GM19468 (cell line): ENCODE measurements around the gene TMIGD1.
A peak's percentile ranks its signal among the peaks of the same experiment; 100 is the strongest.

ENCODE experiments used
- ATAC-seq: cut with Tn5 transposase; IDR thresholded peaks from one replicate; pipeline ENCODE4 v1.9.1; 2021; ENCODE audit warnings: mild to moderate bottlenecking, moderate library complexity, moderate number of reproducible peaks; ENCODE audit not compliant: unreplicated experiment; ENCODE audit errors: extremely low read depth

TMIGD1 gene, protein sequence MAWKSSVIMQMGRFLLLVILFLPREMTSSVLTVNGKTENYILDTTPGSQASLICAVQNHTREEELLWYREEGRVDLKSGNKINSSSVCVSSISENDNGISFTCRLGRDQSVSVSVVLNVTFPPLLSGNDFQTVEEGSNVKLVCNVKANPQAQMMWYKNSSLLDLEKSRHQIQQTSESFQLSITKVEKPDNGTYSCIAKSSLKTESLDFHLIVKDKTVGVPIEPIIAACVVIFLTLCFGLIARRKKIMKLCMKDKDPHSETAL

DNA sequence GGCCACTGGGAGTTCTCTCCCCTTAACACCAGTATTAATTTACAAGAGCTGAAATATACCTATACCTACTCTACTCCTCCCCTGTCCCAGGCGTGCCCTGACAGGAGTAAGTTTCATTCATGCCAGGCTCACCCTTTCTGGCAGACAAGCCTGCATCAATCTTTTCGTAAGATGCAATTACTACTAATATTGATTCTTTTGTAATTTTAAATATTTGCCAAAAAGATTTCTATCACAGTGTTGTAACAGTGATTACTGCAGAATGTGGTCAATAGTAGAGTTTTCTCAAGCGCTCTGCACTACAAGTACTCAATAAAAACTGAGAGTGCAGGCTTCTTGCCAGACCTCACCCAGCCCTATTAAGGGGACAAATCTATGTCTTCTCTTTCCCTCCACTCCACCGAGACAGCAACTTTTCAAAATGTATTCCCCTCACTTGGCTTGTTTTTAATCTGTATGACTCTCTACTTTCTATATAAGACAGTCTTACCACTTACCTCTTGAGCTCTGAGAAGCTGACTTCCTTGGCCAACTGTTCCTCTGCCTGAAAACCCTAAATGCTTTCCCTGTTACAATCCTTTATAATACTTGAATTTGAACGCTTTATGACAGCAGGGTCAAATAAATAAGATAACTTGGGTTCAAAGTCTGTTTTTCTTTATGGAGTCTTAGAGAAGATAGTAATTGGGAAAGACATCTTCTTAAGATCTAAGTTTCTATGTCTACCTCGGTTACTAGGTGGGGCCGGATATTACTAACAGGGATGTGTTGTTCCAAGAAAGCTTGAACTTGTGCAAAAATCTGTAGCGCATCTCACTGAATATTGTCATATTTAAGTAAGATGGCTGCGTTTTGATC is at the start of gene TMIGD1:
Gene TMIGD1, minus strand, starts transcription at position 555 of the 858 bp plus-strand sequence. CDS start 1,924 bp downstream, outside the sequence.
- ATAC-seq, result no peak

DNA sequence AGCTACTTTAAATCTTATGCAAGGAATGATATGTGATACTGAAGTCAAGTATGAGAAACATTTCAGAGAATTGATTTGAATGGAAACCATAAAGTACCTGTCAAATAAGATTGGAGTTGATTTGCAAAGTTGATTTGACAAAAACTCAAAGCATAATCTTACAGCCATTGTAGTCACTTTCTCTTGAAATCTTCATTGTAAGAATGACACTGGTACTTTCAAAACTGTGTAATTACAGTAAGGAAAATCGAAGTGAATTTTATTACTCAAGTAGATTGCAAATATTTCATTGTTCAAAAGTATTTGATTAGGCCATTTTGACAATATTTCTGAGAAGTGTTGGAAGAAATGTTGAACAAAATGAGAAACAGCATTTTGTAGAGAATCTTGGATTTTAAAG is 48.5 kb upstream of the TMIGD1 start:
- no peak for ATAC-seq

DNA sequence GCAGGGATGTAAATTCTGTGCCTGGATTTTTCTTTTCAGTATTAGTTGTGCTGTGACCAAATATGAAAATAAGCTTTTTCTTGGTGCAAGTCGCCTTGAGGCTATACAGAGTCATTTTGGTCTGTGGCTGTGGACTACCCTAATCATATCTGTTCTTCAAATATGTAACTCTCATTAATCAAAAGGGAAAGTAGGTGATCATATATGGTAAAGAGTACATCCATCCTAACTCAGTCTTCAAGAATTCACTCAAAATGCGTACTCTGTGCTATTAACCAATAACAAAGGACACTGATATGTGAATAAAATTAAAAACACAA is 47.4 kb upstream of the TMIGD1 start:
- ATAC-seq, result no peak

DNA sequence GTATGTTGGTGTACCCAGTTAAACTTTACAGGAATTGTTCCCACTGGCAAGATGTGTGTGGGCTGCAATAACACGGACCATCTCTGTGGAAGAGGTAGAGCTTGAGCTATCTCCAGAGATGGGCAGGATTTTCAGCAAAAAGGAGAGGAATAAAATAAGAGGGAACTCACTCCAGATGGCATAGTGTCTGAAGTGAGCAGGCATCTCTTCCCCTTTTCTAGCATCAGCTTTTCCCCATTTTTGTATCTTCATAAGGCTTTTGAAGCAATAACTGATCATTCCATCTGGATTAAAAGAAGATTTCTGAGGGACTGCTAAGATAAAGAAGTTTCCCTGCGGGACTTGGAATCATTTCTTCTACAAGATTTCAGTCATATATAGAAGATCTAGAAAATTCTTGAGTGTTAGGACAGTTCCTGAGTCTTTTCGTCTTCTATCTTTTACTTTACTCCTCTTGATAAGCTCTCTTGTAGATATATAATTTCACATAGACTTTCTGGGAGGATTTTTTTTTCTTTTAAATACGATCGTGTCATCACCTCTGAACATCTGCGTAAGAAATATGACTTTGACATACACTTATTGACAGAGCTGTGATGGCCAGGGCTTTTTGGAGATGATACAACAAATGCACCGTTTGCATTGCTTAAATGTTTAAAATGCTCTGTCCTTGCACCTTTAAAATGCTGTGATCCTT is 46.9 kb upstream of the TMIGD1 start:
- ATAC-seq, result no peak

DNA sequence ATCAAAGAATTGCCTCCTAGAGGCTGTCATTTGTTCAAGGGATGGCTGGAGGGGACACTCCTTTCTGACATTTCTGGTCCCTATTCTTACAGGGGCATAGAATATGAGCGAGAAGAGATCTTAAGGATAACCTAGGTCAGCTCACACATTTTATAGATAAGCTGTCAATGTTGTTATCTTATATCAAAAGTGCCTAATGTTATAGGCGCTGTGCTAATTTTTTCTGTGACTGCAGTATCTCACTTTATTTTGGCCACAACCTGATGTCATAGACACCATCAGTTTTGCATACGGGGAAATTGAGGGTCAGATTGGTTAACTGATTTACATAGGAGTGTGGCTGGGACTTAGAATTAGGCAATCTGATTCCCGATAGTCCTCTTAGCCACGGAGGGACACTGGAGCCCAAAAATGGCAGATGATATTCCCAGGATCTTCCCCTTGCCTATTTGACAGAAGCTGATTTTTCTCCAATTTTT is 46.1 kb upstream of the TMIGD1 start:
- ATAC-seq, result no peak

DNA sequence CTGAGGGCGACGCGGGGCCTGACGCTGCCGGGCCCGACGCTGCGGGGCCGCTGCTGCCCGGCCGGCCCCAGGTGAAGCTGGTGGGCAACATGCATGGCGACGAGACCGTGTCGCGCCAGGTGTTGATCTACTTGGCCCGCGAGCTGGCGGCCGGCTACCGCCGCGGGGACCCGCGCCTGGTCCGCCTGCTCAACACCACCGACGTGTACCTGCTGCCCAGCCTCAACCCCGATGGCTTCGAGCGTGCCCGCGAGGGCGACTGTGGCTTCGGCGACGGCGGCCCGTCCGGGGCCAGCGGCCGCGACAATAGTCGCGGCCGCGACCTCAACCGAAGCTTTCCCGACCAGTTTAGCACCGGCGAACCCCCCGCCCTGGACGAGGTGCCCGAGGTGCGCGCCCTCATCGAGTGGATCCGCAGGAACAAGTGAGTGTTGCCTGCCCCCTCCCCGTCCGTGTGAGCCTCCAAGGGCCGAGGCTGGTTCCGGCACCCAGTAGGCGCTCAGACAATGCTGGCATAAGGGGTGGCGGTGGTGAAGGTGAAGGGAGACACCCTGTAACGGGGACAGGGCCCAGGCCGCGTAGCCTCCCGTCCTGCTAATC is 45.5 kb upstream of the TMIGD1 start:
- ATAC-seq, result no peak

DNA sequence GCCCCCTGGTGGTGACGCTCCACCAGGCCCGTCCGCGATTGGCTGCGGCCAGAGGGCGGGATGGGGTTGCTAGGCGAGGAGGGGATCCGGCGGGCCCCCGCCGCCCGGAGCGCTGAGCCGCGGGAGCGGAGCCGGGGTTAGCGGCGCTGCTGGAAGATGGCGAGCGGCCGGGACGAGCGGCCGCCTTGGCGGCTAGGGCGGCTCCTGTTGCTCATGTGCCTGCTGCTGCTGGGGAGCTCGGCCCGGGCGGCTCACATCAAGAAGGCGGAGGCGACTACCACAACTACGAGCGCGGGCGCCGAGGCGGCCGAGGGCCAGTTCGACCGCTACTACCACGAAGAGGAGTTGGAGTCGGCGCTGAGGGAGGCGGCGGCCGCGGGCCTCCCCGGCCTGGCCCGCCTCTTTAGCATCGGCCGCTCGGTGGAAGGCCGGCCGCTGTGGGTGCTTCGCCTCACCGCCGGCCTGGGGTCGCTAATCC is 45.0 kb upstream of the TMIGD1 start, which contains the start of gene CPD:
Gene CPD, plus strand, starts transcription at position 103 of the 478 bp plus-strand sequence. Its CDS starts 54 bp downstream, at position 157.
- ATAC-seq, result peak; percentile 69

DNA sequence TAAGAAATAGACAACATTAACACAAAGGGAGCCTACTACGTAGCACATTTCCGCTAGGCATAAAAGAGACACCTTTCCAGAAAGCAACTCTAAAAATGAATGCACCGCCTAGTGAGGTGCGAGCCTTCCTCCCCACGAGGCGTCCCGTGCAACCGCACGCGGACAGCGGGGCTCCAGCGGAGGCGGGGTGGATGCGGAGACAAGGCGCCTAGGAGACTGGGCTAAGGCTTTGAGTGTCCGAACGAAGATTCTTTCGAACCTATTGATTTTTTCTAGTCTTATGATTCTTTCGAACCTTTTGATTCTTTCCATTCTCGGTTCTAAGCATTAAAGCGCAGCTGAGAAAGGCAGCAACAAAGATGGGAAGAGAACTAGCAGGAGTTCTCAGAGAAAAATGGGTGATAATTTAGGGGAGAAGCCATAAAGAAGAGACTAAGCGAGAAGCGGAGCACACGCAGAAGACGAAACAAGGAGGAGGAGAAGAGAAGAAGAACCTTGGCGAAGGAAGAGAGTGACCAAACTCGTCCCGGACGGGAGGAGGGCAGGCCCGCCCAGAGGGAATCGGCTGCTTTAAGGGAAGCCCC is 44.5 kb upstream of the TMIGD1 start:
- ATAC-seq, result no peak

DNA sequence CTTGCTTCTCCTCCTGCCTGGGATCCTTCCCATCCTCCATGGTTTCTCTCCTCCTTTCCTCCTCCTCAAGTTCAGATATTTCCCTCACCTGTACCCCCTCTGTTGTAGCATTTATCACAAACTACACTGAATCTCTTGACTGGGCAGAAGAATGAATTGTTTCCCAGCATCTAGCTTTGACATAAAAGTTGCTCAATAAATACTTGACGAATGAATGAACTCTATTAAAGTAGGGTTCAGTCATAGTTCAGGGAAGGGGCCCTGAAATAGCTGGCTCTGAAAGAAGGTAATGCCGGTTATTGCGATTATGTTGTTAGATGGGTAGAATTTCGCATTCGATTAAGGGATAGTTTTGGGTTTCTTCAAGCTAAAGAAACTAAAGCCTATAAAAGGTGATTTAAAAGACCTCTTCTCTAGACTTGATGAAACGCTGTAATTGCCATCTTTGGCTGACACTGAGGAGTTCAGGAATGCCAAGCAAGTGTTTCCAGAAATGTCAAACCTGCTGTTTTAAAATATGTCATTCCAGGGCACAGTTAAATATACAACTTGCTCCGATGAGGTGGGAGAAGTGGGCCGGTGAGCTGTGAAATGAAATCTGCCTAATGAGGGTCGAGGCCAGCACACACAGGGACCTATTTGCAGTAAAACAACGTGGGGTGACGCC is 43.9 kb upstream of the TMIGD1 start:
- no peak for ATAC-seq

DNA sequence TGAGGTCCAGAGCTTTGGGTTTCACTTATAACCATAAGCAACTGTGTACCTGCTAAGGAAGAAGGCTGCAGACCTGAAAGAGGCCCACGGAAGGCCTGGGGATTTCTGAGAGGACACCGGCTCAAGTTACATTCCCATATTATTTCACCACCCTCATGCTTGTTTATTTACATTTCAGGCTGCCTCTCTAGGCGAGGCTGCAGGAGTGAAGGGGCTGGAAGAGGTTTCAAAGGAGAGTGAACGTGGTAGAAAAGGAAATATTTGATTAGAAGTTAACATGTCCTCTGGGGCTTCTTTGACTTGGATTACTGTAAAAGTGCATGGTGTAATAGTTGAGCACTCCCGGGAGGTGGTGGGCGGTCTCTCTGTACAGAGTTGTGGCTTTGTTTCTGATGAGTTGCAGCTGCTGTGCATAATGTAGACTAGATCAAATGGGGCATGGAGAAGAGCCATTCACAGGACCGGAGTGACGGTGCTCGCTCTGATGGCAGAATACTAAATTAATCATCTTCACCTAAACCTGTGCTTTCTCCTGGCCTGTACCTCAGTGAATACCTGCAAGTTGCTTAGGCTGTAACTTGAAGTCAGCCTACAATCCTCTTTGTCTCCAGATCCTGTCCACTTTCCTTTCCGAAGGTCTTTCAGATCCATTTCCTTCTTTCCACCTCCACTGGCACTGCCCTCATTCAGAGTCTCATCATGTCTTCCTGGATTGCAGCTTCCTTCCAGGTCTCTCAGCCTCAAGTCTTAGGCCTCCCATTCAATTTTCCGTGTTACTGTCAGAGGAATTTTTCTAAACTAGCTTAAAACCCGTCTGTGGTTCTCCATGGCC is 43.0 kb upstream of the TMIGD1 start:
- ATAC-seq, result no peak

DNA sequence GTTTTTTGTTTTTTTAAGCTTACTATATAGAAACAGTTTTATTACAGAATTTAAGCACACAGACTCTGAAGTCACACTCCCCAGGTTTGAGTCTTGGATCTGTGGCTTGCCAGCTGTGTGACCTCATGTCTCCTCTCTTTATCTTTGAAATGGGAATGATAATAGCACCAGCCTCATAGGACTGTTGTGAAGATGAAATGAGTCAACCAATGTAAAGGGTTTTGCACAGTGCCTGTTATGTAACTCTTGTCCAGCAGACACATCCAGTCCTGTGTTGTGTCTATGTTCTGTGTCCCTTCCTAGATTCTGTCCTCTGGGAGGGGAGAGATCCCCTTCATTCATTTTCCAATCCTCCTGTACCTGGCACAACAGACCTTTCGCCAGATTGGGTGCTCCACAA is 41.8 kb upstream of the TMIGD1 start:
- ATAC-seq, result no peak

DNA sequence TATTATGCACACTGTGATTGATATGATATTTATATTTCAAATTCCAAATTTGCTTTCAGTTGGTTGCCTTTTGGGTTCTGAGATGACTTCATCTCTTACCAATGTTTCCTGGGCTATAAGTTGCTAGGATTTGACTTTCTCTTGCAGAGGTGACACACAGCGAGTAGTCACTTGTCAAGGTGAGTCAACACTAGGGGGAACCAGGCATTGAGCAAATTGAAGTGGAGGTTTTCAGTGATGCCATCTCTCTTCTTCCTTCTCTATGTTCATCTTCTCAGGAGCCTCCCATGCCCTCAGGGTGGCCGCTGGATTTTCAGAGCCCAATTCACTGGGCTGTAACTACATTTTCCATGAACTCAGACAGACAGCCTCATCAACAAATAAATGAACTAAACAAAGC is 38.9 kb upstream of the TMIGD1 start:
- ATAC-seq, result no peak

DNA sequence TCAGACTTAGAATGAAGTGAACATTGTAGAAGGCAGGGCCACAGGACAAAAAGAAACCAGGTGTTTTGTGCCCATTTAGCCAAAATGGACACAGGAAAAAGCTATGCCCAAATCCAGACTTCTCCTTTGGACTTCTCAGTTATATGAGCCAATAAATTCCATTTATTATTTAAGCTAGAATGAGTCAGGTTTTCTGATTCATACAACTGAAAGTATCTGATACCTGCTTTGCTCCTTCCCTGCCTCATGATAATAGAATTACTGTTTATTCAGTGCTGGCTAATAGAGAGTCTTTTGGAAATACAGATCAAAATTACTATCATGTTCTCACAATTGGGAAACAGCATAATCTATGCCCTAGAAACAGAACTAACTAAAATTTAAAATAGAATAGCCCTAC is 36.1 kb upstream of the TMIGD1 start:
- ATAC-seq, result no peak

DNA sequence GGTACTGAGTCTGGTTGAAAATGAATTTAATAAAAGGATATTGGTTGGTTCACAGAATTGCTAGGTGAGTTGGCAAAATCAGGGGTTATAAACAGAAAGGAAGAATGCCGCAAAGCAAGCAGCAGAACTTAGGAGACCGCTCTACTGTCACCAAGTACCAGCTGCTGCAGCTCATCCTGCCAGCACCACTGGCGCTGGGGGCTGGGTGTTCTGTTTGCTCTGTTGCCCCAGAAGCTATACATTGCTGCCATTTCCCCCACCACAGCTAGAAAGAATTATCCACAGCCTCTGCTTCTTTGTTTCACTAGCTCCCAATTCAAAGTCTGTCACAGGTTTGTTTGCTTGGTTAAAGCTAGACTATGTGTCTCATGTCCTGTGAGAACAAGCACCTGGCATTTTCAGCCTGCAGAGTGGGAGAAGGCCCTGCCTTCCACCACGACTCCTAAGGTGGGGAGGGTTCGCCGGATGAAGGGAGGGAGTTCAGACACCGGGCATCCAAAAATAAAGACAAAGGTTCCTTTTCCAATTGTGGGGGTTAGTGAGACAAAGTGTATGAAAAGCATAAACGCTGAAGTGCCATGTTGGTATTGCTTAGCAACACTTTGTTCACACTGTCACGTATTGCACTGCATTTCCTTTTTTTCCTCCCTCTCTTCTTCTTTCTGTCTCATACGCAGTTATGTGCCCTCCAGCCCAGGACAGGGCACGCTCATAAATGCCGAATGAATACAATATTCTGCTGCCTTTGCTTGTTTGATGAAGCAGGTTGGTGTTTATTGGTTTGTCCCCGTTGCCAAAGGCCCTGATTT is 35.3 kb upstream of the TMIGD1 start:
- ATAC-seq, result no peak

DNA sequence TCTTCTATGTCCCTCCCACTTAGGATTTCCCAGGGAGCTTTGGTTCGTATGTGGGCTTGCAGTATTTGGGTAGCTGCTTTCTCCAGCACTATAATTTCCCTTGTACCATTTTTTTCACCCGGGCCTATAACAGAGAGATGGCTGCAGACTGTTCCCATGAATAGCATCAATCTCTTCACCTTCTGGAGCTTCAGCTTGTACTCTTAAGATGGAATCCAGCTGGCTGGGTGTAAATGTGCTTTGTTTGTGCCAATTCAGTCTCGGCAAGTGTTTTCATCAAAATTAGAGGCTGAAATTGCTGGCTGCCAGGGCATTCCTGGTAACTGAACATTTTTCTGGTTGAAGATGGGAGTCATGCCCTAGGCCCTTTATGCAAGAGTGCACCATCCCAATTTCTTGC is 32.7 kb upstream of the TMIGD1 start:
- no peak for ATAC-seq

DNA sequence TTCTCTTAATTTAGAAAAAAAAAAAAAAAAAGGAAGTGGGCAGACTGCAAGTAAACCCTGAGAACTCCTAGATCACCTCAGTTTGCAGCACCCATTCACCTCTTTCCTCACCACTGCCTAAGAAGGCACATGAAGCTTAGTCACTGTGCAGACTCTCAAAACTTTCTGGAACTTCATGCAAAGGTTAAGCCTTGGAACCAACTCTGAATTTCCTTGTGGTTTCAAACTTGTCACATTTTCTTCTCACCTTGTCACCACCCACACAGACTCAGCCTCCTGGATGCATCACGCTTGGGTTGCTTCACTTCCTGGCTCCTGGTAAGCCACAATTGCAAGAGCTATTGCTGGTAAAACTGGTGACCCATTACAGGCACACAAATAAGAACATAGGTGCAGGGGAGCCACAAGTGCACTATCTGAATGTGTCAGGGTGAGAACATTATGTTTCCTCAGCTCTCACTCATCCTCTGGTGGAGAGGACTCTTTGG is 29.9 kb upstream of the TMIGD1 start:
- peak; percentile 73 for ATAC-seq

DNA sequence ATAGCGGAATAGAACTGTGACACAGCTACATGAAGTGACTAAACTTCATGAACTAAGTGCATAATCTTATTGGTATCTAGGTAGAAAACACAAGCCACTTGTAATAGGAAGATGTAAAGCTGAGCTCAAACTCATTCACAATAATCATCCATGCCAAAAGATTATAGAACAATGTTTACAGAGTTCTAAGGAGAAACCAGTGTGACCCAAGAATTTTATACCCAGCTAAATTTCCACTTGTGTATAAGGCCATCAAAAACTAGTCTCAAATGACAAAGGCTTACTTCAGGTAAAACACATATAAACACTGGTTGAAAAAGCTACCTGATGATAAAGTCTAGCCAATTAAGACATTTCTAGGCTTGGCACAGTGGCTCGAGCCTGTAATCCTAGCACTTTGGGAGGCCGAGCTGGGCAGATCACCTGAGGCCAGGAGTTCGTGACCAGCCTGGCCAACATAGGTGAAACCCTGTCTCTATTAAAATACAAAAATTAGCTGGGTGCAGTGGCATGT is 28.0 kb upstream of the TMIGD1 start:
- ATAC-seq, result no peak
